H1 (cell line): ENCODE data around the gene CTTNBP2NL. TPM values are rescaled to one million over a fixed set of nuclear protein-coding genes. Genes with fewer than 3 reads are reported as not detected.

Source experiments
- CBX8 ChIP-seq: fragments of 300-800, 300-1000 bp; sonication (generic); IDR thresholded peaks from 2 replicates; pipeline ENCODE4 v1.7.1; 2016; ENCODE audit warnings: low read depth, low read length, borderline replicate concordance
- CHD1 ChIP-seq: IDR thresholded peaks from 2 replicates; pipeline ENCODE4 v1.6.1; 2012; ENCODE audit warnings: low read depth, low read length, improper control_type of control experiment
- EGR1 ChIP-seq: IDR thresholded peaks from 2 replicates; pipeline ENCODE4 v1.6.1; 2011; ENCODE audit warnings: low read depth, low read length, borderline replicate concordance
- EP300 ChIP-seq, 2 experiments: IDR thresholded peaks; 1 replicate in 1 of 2; 2 replicates in 1 of 2; pipeline ENCODE4 v1.6.1; 2011 to 2012; ENCODE audit warnings: low read depth in 2 of 2, low read length in 2 of 2, mild to moderate bottlenecking in 2 of 2, borderline replicate concordance in 1 of 2, inconsistent platforms in 1 of 2, moderate library complexity in 1 of 2
- GTF2F1 ChIP-seq: IDR thresholded peaks from 2 replicates; pipeline ENCODE4 v1.6.1; 2012; ENCODE audit warnings: low read depth, low read length, improper control_type of control experiment, borderline replicate concordance
- KDM4A ChIP-seq: IDR thresholded peaks from one replicate; pipeline ENCODE4 v1.7.1; 2012; ENCODE audit warnings: low read depth, mild to moderate bottlenecking, moderate library complexity, low read length, inconsistent platforms; ENCODE audit not compliant: severe bottlenecking
- YY1 ChIP-seq: IDR thresholded peaks from 2 replicates; pipeline ENCODE4 v1.6.1; 2011; ENCODE audit warnings: low read depth, mild to moderate bottlenecking, low read length
- ZNF274 ChIP-seq: IDR thresholded peaks from 2 replicates; pipeline ENCODE4 v1.7.0; 2012; ENCODE audit warnings: low read length, borderline replicate concordance; ENCODE audit errors: extremely low read depth
- polyA plus RNA-seq, 7 experiments: library from polyadenylated mRNA; depleted of rRNA in 3 of 7; stranded (reverse) in 5 of 7; unstranded in 2 of 7; fragments of >200 nt in 5 of 7; fragments of 200-250 nt in 2 of 7; gene quantifications; 1 replicate in 5 of 7; 2 replicates in 1 of 7; 4 replicates in 1 of 7; pipeline versions ENCODE4 v1.2.1 to v1.2.3, GENCODE V29; 2011 to 2013; ENCODE audit warnings: missing spikeins in 2 of 7, mixed read lengths in 2 of 7
- total RNA-seq: library from RNA; stranded (reverse); fragmentation: NEBNext Ultra II Directional; extraction: Animal tissue kit (Norgen Biotek cat#: 25700); gene quantifications from 2 replicates; pipeline ENCODE4 v1.2.1, GENCODE V29; 2021

Gene CTTNBP2NL
- total and polyA plus RNA-seq, 2 of the 8 experiments (the other 6 are each of a cell fraction or from before 2014, with no cell fraction given) = 6.4 to 35.1 TPM

DNA sequence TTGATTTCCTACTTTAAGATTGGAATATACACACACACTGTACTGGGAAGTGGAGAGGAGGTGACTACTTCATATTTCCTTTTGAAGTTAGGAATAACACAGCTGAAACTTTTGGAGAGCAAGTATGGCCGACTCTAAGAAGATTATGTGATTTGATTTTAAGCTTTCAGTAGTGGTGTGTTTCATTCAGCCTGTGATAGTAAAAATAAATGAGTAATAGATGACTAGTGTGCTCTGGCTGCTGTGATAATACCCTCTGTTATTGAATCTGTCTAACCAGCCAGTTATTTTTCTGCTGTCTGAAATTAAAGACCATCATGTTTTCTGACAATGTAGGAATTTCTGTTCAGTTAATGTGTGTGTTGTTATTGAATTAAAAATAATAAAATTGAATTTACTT lies 48.3 kb downstream of the CTTNBP2NL start (continued):
- TF ChIP-seq EGR1 (no peak), ZNF274 (no peak), EP300 (IDR thresholded peaks at IDR 0.05; ENCODE audit: borderline replicate concordance in 1 of 2, low read depth in 2 of 2, low read length in 2 of 2) (no peak), GTF2F1 (no peak), CBX8 (no peak), CHD1 (no peak), YY1 (no peak), KDM4A (no peak)
- TF ChIP-seq, all 59 proteins: peak for 0
